HEK293 (cell line): ENCODE measurements around the gene CLTCL1.

Source experiments
- CTCF ChIA-PET: fragments of 350-600 bp; formaldehyde crosslinking; extraction: SDS; loops from one replicate; lab custom pipeline; 2021; ENCODE audit warnings: antibody characterized with exemption; lab: Yijun Ruan, JAX
- POLR2A ChIA-PET: fragments of 300-600 bp; formaldehyde crosslinking; extraction: SDS; loops from one replicate; lab custom pipeline; 2020; ENCODE audit warnings: antibody characterized with exemption, inconsistent platforms; lab: Yijun Ruan, JAX
- H3K27ac ChIP-seq: fragments of 200-500 bp; sonication (Bioruptor generic); 2 replicates; pipeline ENCODE4 v1.5.1; 2014; ENCODE audit warnings: low read depth, low read length, control low read depth, inconsistent platforms; ENCODE audit errors: extremely low read depth
- H3K36me3 ChIP-seq, 2 experiments: fragments of 200-500 bp in 1 of 2; sonication (Bioruptor generic) in 1 of 2; 1 replicate in 1 of 2; 2 replicates in 1 of 2; pipeline ENCODE4 v1.5.1; 2014 to 2017; ENCODE audit warnings: inconsistent platforms in 2 of 2, low read length in 2 of 2; ENCODE audit not compliant: control insufficient read depth in 2 of 2, insufficient read depth in 1 of 2
- H3K4me1 ChIP-seq: fragments of 200-500 bp; sonication (Bioruptor generic); 2 replicates; pipeline ENCODE4 v1.5.1; 2014; ENCODE audit warnings: mild to moderate bottlenecking, low read length, inconsistent platforms; ENCODE audit not compliant: control insufficient read depth, insufficient read depth
- H3K4me3 ChIP-seq: 2 replicates; pipeline ENCODE4 v1.5.1; 2011; ENCODE audit warnings: low read depth, mild to moderate bottlenecking, control low read depth, low read length, moderate library complexity
- H3K9me3 ChIP-seq: fragments of 200-500 bp; sonication (Bioruptor generic); 2 replicates; pipeline ENCODE4 v1.5.1; 2014; ENCODE audit warnings: low read depth, low read length, inconsistent platforms; ENCODE audit not compliant: control insufficient read depth, insufficient read depth
- EGR2 ChIP-seq: fragments of 450-650 bp; formaldehyde crosslinking; IDR thresholded peaks from 2 replicates; pipeline ENCODE4 v1.5.1; 2016; ENCODE audit warnings: low read depth, missing biosample characterization, missing genetic modification characterization
- KLF7 ChIP-seq: fragments of 450-650 bp; formaldehyde crosslinking; IDR thresholded peaks from 2 replicates; pipeline ENCODE4 v1.5.1; 2016; ENCODE audit warnings: missing biosample characterization, missing genetic modification characterization, borderline replicate concordance
- KLF8 ChIP-seq: fragments of 450-650 bp; formaldehyde crosslinking; IDR thresholded peaks from 2 replicates; pipeline ENCODE4 v1.5.1; 2016; ENCODE audit warnings: missing biosample characterization, missing genetic modification characterization
- SCRT2 ChIP-seq: fragments of 450-650 bp; formaldehyde crosslinking; IDR thresholded peaks from 2 replicates; pipeline ENCODE4 v1.5.1; 2016; ENCODE audit warnings: missing biosample characterization, missing genetic modification characterization
- WT1 ChIP-seq: fragments of 450-650 bp; formaldehyde crosslinking; IDR thresholded peaks from 2 replicates; pipeline ENCODE4 v1.5.1; 2016; ENCODE audit warnings: missing biosample characterization, missing genetic modification characterization
- ZBTB20 ChIP-seq: fragments of 450-650 bp; formaldehyde crosslinking; IDR thresholded peaks from 2 replicates; pipeline ENCODE4 v1.5.1; 2016; ENCODE audit warnings: missing biosample characterization, missing genetic modification characterization
- ZNF211 ChIP-seq: fragments of 450-650 bp; formaldehyde crosslinking; IDR thresholded peaks from 2 replicates; pipeline ENCODE4 v1.5.1; 2016; ENCODE audit warnings: low read depth, missing biosample characterization, missing genetic modification characterization
- ZNF24 ChIP-seq: fragments of 450-650 bp; formaldehyde crosslinking; IDR thresholded peaks from 2 replicates; pipeline ENCODE4 v1.5.1; 2016; ENCODE audit warnings: missing biosample characterization, missing genetic modification characterization
- ZNF248 ChIP-seq: fragments of 450-650 bp; formaldehyde crosslinking; IDR thresholded peaks from 2 replicates; pipeline ENCODE4 v1.5.1; 2017; ENCODE audit warnings: missing biosample characterization, missing genetic modification characterization
- ZNF26 ChIP-seq: fragments of 450-650 bp; formaldehyde crosslinking; IDR thresholded peaks from 2 replicates; pipeline ENCODE4 v1.5.1; 2016; ENCODE audit warnings: missing biosample characterization, missing genetic modification characterization
- ZNF311 ChIP-seq: fragments of 450-650 bp; formaldehyde crosslinking; IDR thresholded peaks from 2 replicates; pipeline ENCODE4 v1.5.1; 2017; ENCODE audit warnings: missing biosample characterization, missing genetic modification characterization, borderline replicate concordance
- ZNF335 ChIP-seq: fragments of 450-650 bp; formaldehyde crosslinking; conservative IDR thresholded peaks from 2 replicates; pipeline ENCODE4 v1.5.1; 2016; ENCODE audit warnings: missing biosample characterization, missing genetic modification characterization
- ZNF488 ChIP-seq: fragments of 450-650 bp; formaldehyde crosslinking; IDR thresholded peaks from 2 replicates; pipeline ENCODE4 v1.5.1; 2016; ENCODE audit warnings: missing biosample characterization, missing genetic modification characterization
- ZNF514 ChIP-seq: fragments of 450-650 bp; formaldehyde crosslinking; IDR thresholded peaks from 2 replicates; pipeline ENCODE4 v1.5.1; 2016; ENCODE audit warnings: missing biosample characterization, missing genetic modification characterization
- ZNF529 ChIP-seq: fragments of 450-650 bp; formaldehyde crosslinking; IDR thresholded peaks from 2 replicates; pipeline ENCODE4 v1.5.1; 2017; ENCODE audit warnings: missing genetic modification characterization, missing biosample characterization; ENCODE audit not compliant: insufficient replicate concordance
- ZNF555 ChIP-seq: fragments of 450-650 bp; formaldehyde crosslinking; conservative IDR thresholded peaks from 2 replicates; pipeline ENCODE4 v1.5.1; 2017; ENCODE audit warnings: missing biosample characterization, mild to moderate bottlenecking, missing genetic modification characterization, inconsistent platforms
- ZNF585B ChIP-seq: fragments of 450-650 bp; formaldehyde crosslinking; IDR thresholded peaks from 2 replicates; pipeline ENCODE4 v1.5.1; 2016; ENCODE audit warnings: missing biosample characterization, missing genetic modification characterization
- ZNF624 ChIP-seq: fragments of 450-650 bp; formaldehyde crosslinking; IDR thresholded peaks from 2 replicates; pipeline ENCODE4 v1.5.1; 2017; ENCODE audit warnings: missing biosample characterization, missing genetic modification characterization
- ZNF660 ChIP-seq: fragments of 450-650 bp; IDR thresholded peaks from 2 replicates; pipeline ENCODE4 v1.5.1; 2018; ENCODE audit warnings: missing biosample characterization, mild to moderate bottlenecking, missing genetic modification characterization
- ZNF768 ChIP-seq: fragments of 450-650 bp; formaldehyde crosslinking; IDR thresholded peaks from 2 replicates; pipeline ENCODE4 v1.5.1; 2018; ENCODE audit warnings: missing biosample characterization, mild to moderate bottlenecking, missing genetic modification characterization
- ZNF777 ChIP-seq: fragments of 450-650 bp; formaldehyde crosslinking; IDR thresholded peaks from 2 replicates; pipeline ENCODE4 v1.5.1; 2017; ENCODE audit warnings: missing biosample characterization, missing genetic modification characterization, borderline replicate concordance
- ZSCAN23 ChIP-seq: fragments of 450-650 bp; formaldehyde crosslinking; IDR thresholded peaks from 2 replicates; pipeline ENCODE4 v1.5.1; 2016; ENCODE audit warnings: missing biosample characterization, missing genetic modification characterization
- ZSCAN30 ChIP-seq: fragments of 450-650 bp; IDR thresholded peaks from 2 replicates; pipeline ENCODE4 v1.5.1; 2018; ENCODE audit warnings: missing biosample characterization, mild to moderate bottlenecking, missing genetic modification characterization, moderate library complexity
- ZSCAN4 ChIP-seq: fragments of 450-650 bp; formaldehyde crosslinking; IDR thresholded peaks from 2 replicates; pipeline ENCODE4 v1.5.1; 2017; ENCODE audit warnings: missing biosample characterization, missing genetic modification characterization
- TF ChIP-seq, protein P1 (sequence below): fragments of 450-650 bp; formaldehyde crosslinking; IDR thresholded peaks from 2 replicates; pipeline ENCODE4 v1.5.1; 2016; ENCODE audit warnings: missing biosample characterization, missing genetic modification characterization

Gene CLTCL1

DNA sequence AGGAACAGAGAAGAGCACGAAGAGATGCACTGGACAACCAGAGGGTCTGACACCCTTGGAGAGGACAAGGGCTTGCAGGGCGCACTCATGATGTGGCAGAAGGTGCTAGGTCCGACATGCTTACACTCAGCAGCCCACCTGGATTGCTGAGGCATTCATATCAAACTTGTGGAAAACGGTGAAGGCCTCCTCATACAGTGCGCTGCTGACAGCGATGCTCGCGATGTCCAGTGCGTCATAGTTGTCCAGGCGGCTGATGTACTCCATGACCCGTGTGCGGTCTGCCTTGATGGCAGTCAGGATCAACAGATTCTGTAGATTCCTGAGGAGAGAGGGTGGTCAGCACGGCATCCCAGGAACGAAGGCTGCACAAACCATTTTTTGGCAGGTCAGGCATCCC is 81.3 kb downstream of the CLTCL1 start (continued):
- no peak for TF ChIP-seq ZNF211 (tag by site-specific recombination)
- TF ChIP-seq ZNF248 (tag by site-specific recombination): no peak
- TF ChIP-seq KLF7 (tag by site-specific recombination): no peak
- no peak for TF ChIP-seq ZNF26 (tag by site-specific recombination)
- no peak for TF ChIP-seq ZNF335 (tag by site-specific recombination)
- TF ChIP-seq WT1 (tag by site-specific recombination): no peak
- no peak for TF ChIP-seq ZNF777 (tag by site-specific recombination)
- no peak for TF ChIP-seq ZNF514 (tag by site-specific recombination)
- TF ChIP-seq ZSCAN4 (tag by site-specific recombination): no peak
- no peak for TF ChIP-seq ZSCAN30 (tag by site-specific recombination)
- TF ChIP-seq ZNF311 (tag by site-specific recombination): no peak

GRCh38 chr22:19208287-19208847 is 83.2 kb downstream of the CLTCL1 start:
- Histone ChIP-seq H3K4me1 (no peaks in the 10 kb centered on the region), H3K4me3 (no peak overlapping the region), H3K27ac (no peak overlapping the region), H3K36me3 (peaks cover 3 to 10% of the 10 kb centered on the region in 2 experiments; a peak in 2 of 3 replicates), H3K9me3 (no peaks in the 10 kb centered on the region)
- TF ChIP-seq KLF7 (tag by site-specific recombination) (no peak), ZNF488 (tag by site-specific recombination) (no peak), ZNF555 (no peak), ZBTB20 (no peak), ZNF768 (no peak), ZSCAN23 (tag by site-specific recombination) (no peak), ZNF624 (tag by site-specific recombination) (no peak), ZNF585B (tag by site-specific recombination) (no peak), ZNF660 (tag by site-specific recombination) (no peak), EGR2 (tag by site-specific recombination) (no peak), KLF8 (tag by site-specific recombination) (no peak), ZNF24 (tag by site-specific recombination) (no peak), ZNF529 (tag by site-specific recombination) (no peak), SCRT2 (tag by site-specific recombination) (no peak)
- TF ChIP-seq, protein P1, sequence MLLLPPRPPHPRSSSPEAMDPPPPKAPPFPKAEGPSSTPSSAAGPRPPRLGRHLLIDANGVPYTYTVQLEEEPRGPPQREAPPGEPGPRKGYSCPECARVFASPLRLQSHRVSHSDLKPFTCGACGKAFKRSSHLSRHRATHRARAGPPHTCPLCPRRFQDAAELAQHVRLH (tag by site-specific recombination): no peak
- POLR2A ChIA-PET: no interaction called here
- CTCF ChIA-PET: interaction anchor here (0.6 to 1.3 kb wide), 3 partner anchors 30 to 220 kb away, joined by 3 to 4 read pairs (median 4); partner anchors contain the start of gene SLC25A1
